Osteocyte (in vitro differentiated cells): Measurements from ENCODE around the gene MCTP2. TPM values are rescaled to one million over a fixed set of nuclear protein-coding genes. Genes with fewer than 3 reads are reported as not detected.

Source experiments
- DNase-seq: peaks from one replicate; pipeline ENCODE4 v3.0.0; 2021; ENCODE audit warnings: mixed read lengths; ENCODE audit not compliant: unreplicated experiment; ENCODE audit errors: extremely low spot score
- H3K27ac Mint-ChIP-seq: one replicate; pipeline ENCODE4 v1.8.0; 2021; ENCODE audit warnings: mild to moderate bottlenecking, mixed read lengths; ENCODE audit not compliant: unreplicated experiment
- H3K27me3 Mint-ChIP-seq: one replicate; pipeline ENCODE4 v1.8.0; 2021; ENCODE audit warnings: mixed read lengths; ENCODE audit not compliant: unreplicated experiment
- H3K36me3 Mint-ChIP-seq: one replicate; pipeline ENCODE4 v1.8.0; 2021; ENCODE audit warnings: mixed read lengths; ENCODE audit not compliant: unreplicated experiment
- H3K4me1 Mint-ChIP-seq: one replicate; pipeline ENCODE4 v1.8.0; 2021; ENCODE audit warnings: mixed read lengths; ENCODE audit not compliant: unreplicated experiment
- H3K4me3 Mint-ChIP-seq: one replicate; pipeline ENCODE4 v1.8.0; 2021; ENCODE audit warnings: mild to moderate bottlenecking, moderate library complexity, mixed read lengths; ENCODE audit not compliant: unreplicated experiment
- H3K9me3 Mint-ChIP-seq: one replicate; pipeline ENCODE4 v1.8.0; 2021; ENCODE audit warnings: mixed read lengths; ENCODE audit not compliant: unreplicated experiment
- total RNA-seq: library from RNA; stranded (reverse); gene quantifications from 2 replicates; pipeline ENCODE4 v1.2.1, GENCODE V29; 2021
- TF ChIP-seq, protein P1 (sequence below): fragments of 200-600 bp; sonication (generic); IDR thresholded peaks from 2 replicates; pipeline ENCODE4 v1.5.0; 2021; ENCODE audit warnings: antibody characterized with exemption, mild to moderate bottlenecking, moderate library complexity

Gene MCTP2
- total RNA-seq, 1 donor from 2014 or later = 0.32 TPM

DNA sequence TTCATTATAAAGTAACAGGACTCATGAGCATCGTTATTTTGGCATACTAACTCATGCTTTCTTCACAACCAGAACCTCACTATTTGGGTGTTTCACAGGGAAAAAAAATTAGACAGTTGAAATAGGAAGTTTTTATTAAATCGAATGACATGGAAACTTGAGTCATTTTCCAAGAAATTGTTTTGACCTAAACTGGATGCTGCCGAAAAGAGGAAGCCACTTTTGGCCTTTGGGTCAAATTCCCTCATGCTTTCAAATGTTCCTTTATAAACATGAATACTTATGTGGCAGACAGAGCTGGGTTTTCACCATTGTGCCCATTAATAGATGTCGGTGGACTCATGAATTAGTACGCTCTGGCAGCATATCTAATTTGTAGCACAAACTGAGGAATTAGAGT, 224.9 kb downstream of the MCTP2 start:
- no peaks in the 10 kb centered on the region for H3K27me3 Mint-ChIP-seq
- H3K27ac Mint-ChIP-seq = no peak overlapping the region
- TF ChIP-seq, protein P1, sequence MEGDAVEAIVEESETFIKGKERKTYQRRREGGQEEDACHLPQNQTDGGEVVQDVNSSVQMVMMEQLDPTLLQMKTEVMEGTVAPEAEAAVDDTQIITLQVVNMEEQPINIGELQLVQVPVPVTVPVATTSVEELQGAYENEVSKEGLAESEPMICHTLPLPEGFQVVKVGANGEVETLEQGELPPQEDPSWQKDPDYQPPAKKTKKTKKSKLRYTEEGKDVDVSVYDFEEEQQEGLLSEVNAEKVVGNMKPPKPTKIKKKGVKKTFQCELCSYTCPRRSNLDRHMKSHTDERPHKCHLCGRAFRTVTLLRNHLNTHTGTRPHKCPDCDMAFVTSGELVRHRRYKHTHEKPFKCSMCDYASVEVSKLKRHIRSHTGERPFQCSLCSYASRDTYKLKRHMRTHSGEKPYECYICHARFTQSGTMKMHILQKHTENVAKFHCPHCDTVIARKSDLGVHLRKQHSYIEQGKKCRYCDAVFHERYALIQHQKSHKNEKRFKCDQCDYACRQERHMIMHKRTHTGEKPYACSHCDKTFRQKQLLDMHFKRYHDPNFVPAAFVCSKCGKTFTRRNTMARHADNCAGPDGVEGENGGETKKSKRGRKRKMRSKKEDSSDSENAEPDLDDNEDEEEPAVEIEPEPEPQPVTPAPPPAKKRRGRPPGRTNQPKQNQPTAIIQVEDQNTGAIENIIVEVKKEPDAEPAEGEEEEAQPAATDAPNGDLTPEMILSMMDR = no peak
- H3K4me3 Mint-ChIP-seq = no peak overlapping the region
- H3K36me3 Mint-ChIP-seq = no peaks in the 10 kb centered on the region
- no peak for DNase-seq
- H3K4me1 Mint-ChIP-seq = no peaks in the 10 kb centered on the region
- H3K9me3 Mint-ChIP-seq = no peaks in the 10 kb centered on the region

DNA sequence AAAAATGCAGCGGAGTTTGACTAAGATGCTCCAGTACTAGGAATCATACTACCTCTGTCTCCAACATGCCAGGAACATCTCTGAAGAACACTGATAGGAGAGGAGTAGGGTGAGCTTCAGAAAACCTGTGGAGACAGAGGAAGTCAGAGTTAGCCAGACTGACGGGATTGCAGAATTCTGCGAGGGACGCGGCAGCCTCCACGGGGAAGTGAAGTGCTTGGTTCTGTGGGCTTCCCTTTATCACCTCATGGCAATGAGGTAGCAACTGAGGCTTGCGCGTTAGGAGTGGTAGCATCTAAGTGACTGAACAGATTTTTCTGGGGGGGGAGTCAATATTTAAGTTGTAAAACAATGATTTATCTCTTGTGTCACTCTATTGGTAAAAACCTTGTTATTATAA, 226.3 kb downstream of the MCTP2 start:
- H3K27me3 Mint-ChIP-seq = no peaks in the 10 kb centered on the region
- peaks cover 4% of the 10 kb centered on the region for H3K9me3 Mint-ChIP-seq
- H3K27ac Mint-ChIP-seq = no peak overlapping the region
- no peaks in the 10 kb centered on the region for H3K4me1 Mint-ChIP-seq
- no peaks in the 10 kb centered on the region for H3K36me3 Mint-ChIP-seq
- TF ChIP-seq, protein P1 = no peak
- no peak overlapping the region for H3K4me3 Mint-ChIP-seq
- no peak for DNase-seq

DNA sequence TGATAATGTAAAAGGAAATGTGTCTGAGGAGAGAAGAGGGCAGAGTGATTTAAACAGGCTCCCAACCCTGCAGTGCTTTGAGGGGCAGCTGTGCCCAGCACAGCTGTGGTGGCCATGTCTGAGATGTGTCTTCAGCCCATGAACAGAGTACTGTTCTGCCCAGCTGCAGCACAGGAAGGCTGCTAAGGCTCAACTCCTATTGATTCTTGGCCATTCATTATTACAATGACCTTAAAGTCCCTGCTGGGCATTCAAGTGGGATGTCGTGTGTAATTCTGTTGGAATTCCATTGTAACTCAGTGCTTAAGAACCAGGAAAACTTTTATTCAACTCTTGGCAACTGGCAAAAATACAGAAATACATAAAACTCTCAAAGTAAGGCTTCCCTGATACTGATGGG, 229.3 kb downstream of the MCTP2 start:
- Mint-ChIP-seq H3K4me3 (no peak overlapping the region), H3K27ac (no peak overlapping the region), H3K4me1 (no peaks in the 10 kb centered on the region), H3K9me3 (peaks cover 4% of the 10 kb centered on the region), H3K36me3 (no peaks in the 10 kb centered on the region), H3K27me3 (no peaks in the 10 kb centered on the region)
- DNase-seq = no peak
- TF ChIP-seq, protein P1 = no peak

DNA sequence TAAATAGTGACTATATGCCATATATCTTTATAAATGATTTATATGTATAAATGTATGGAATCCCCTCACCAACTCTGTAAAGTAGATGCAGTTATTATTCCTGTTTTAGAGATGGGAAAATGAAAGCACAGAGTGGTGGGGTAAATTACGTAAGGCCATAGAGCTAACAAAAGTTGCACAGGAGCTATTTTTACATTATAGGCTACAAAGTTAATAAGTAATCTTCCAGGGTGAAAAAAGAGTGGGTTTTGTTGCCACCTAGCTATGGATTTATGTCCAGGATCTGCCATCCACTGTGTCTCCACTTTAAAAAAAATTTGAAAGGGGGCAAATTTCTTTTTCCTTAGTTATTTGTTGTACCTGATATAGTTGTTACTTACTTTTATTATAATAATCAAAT, 235.7 kb downstream of the MCTP2 start:
- Mint-ChIP-seq H3K4me1 (no peaks in the 10 kb centered on the region), H3K27ac (no peak overlapping the region), H3K27me3 (no peaks in the 10 kb centered on the region), H3K36me3 (no peaks in the 10 kb centered on the region), H3K4me3 (no peak overlapping the region), H3K9me3 (peaks cover 5% of the 10 kb centered on the region)
- TF ChIP-seq, protein P1 = no peak
- DNase-seq = no peak

DNA sequence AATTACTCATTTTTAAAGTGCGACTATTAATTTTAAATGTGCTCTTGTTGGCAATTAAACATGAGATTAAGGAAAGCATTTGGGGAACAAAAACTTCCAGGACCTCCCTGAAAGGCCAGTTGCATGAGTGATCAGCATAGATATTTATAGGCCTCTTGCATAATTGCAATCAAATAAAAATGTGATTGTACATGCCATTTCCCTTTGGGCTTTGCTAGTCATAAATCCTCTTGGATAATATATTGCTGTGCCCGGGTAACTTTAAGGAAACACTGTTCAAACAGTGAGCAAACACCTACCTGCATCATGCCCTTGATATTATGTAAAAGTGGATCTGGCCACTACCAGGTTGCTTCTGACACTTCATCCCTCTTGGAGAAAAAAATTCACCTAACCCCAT, 239.1 kb downstream of the MCTP2 start:
- DNase-seq = no peak
- no peaks in the 10 kb centered on the region for H3K27me3 Mint-ChIP-seq
- H3K4me3 Mint-ChIP-seq = no peak overlapping the region
- TF ChIP-seq, protein P1 = no peak
- no peaks in the 10 kb centered on the region for H3K36me3 Mint-ChIP-seq
- peaks cover 5% of the 10 kb centered on the region for H3K9me3 Mint-ChIP-seq
- no peak overlapping the region for H3K27ac Mint-ChIP-seq
- H3K4me1 Mint-ChIP-seq = no peaks in the 10 kb centered on the region
